SKM-1 (cell line): ENCODE results near the gene IL1B.
"Not testable (repeated sequence)": the region's sequence is repeated elsewhere in the genome, so short reads cannot be mapped to it uniquely, and the experiment has no call there.

Source experiments
- DNase-seq: peaks from one replicate; lab custom pipeline; 2025; ENCODE audit not compliant: unreplicated experiment; lab: John Stamatoyannopoulos, UW

The IL1B gene

GRCh38 chr2:112850588-112850987 lies 14.0 kb upstream of the IL1B start:
- DNase-seq, result no peak

- no peak for DNase-seq
These were observed 13.4 kb upstream of the IL1B start for GRCh38 chr2:112849956-112850355.

GRCh38 chr2:112848833-112849232 lies 12.3 kb upstream of the IL1B start:
- no peak for DNase-seq

- no peak for DNase-seq
These were observed 9.5 kb upstream of the IL1B start for GRCh38 chr2:112846031-112846430.

GRCh38 chr2:112843836-112844235 lies 7.3 kb upstream of the IL1B start:
- no peak for DNase-seq

- DNase-seq, result no peak
These were observed 6.7 kb upstream of the IL1B start for GRCh38 chr2:112843288-112843687.

GRCh38 chr2:112841295-112842044 lies 4.9 kb upstream of the IL1B start:
- peak; percentile 71 for DNase-seq

GRCh38 chr2:112840068-112840445 lies 3.5 kb upstream of the IL1B start:
- no peak for DNase-seq

GRCh38 chr2:112839407-112840067 lies 3.0 kb upstream of the IL1B start:
- DNase-seq, result peak; percentile 30

- no peak for DNase-seq
These were observed 417 bp downstream of the IL1B start for GRCh38 chr2:112836163-112836560.

- no peak for DNase-seq
These were observed 930 bp downstream of the IL1B start for GRCh38 chr2:112835536-112836162.

GRCh38 chr2:112835061-112835501 lies 1.5 kb downstream of the IL1B start:
- DNase-seq, result no peak

- no peak for DNase-seq
These were observed 2.1 kb downstream of the IL1B start for GRCh38 chr2:112834396-112835037.

- no peak for DNase-seq
These were observed 2.6 kb downstream of the IL1B start for GRCh38 chr2:112833976-112834375.

- DNase-seq, result not testable (repeated sequence)
These were observed 3.0 kb downstream of the IL1B start for GRCh38 chr2:112833639-112833931.

GRCh38 chr2:112832841-112833638 lies 3.5 kb downstream of the IL1B start:
- no peak for DNase-seq

- DNase-seq, result no peak
These were observed 4.4 kb downstream of the IL1B start for GRCh38 chr2:112831946-112832840.

GRCh38 chr2:112831513-112831845 lies 5.1 kb downstream of the IL1B start:
- no peak for DNase-seq

GRCh38 chr2:112830682-112831512 lies 5.7 kb downstream of the IL1B start:
- no peak for DNase-seq
